Astrocyte (in vitro differentiated cells and primary cell): ENCODE data around the gene TAF11. TPM values are rescaled to one million over a fixed set of nuclear protein-coding genes. Genes with fewer than 3 reads are reported as not detected.

Source experiments
- DNase-seq: peaks from one replicate; pipeline ENCODE4 v3.0.0-alpha.2; 2010; ENCODE audit warnings: low read depth
- FAIRE-seq: peaks from 2 replicates; lab custom pipeline; 2011; peaks lifted over from hg19 to GRCh38; lab: Jason Lieb, UNC
- H2AFZ ChIP-seq: 2 replicates; pipeline ENCODE4 v1.6.0; 2012; ENCODE audit warnings: low read depth, low read length, inconsistent platforms
- H3K27ac ChIP-seq: 2 replicates; pipeline ENCODE4 v1.5.1; 2011; ENCODE audit warnings: low read depth, low read length, inconsistent platforms
- H3K27me3 ChIP-seq: 2 replicates; pipeline ENCODE4 v1.6.0; 2011; ENCODE audit warnings: low read length, inconsistent platforms; ENCODE audit not compliant: insufficient read depth
- H3K36me3 ChIP-seq: 2 replicates; pipeline ENCODE4 v1.5.1; 2011; ENCODE audit warnings: low read length, inconsistent platforms; ENCODE audit not compliant: insufficient read depth
- H3K4me1 ChIP-seq: 2 replicates; pipeline ENCODE4 v1.5.1; 2011; ENCODE audit warnings: low read length, inconsistent platforms; ENCODE audit not compliant: insufficient read depth
- H3K4me2 ChIP-seq: 2 replicates; pipeline ENCODE4 v1.6.0; 2012; ENCODE audit warnings: low read length, inconsistent platforms
- H3K4me3 ChIP-seq: 2 replicates; pipeline ENCODE4 v1.5.1; 2011; ENCODE audit warnings: low read depth, mild to moderate bottlenecking, low read length, inconsistent platforms; ENCODE audit not compliant: insufficient read depth
- H3K79me2 ChIP-seq: 2 replicates; pipeline ENCODE4 v1.6.0; 2012; ENCODE audit warnings: mild to moderate bottlenecking, low read length, inconsistent platforms; ENCODE audit not compliant: insufficient read depth
- H3K9ac ChIP-seq: 2 replicates; pipeline ENCODE4 v1.6.0; 2012; ENCODE audit warnings: mild to moderate bottlenecking, low read length, inconsistent platforms
- H3K9me3 ChIP-seq: 2 replicates; pipeline ENCODE4 v1.5.1; 2012; ENCODE audit warnings: low read depth, mild to moderate bottlenecking, low read length, inconsistent platforms; ENCODE audit not compliant: insufficient read depth
- H4K20me1 ChIP-seq: 2 replicates; pipeline ENCODE4 v1.6.0; 2012; ENCODE audit warnings: low read length, inconsistent platforms; ENCODE audit not compliant: insufficient read depth
- H3K27ac Mint-ChIP-seq: one replicate; pipeline ENCODE4 v1.8.0; 2021; ENCODE audit warnings: mild to moderate bottlenecking, mixed read lengths; ENCODE audit not compliant: unreplicated experiment
- H3K27me3 Mint-ChIP-seq: one replicate; pipeline ENCODE4 v1.8.0; 2021; ENCODE audit warnings: low read depth, mixed read lengths; ENCODE audit not compliant: unreplicated experiment
- H3K36me3 Mint-ChIP-seq: one replicate; pipeline ENCODE4 v1.8.0; 2021; ENCODE audit warnings: low read depth, mixed read lengths; ENCODE audit not compliant: unreplicated experiment
- H3K4me1 Mint-ChIP-seq: one replicate; pipeline ENCODE4 v1.8.0; 2021; ENCODE audit warnings: low read depth, mixed read lengths; ENCODE audit not compliant: unreplicated experiment
- H3K4me3 Mint-ChIP-seq: one replicate; pipeline ENCODE4 v1.8.0; 2021; ENCODE audit warnings: mild to moderate bottlenecking, moderate library complexity, mixed read lengths; ENCODE audit not compliant: unreplicated experiment
- H3K9me3 Mint-ChIP-seq: one replicate; pipeline ENCODE4 v1.8.0; 2021; ENCODE audit warnings: mild to moderate bottlenecking, mixed read lengths; ENCODE audit not compliant: unreplicated experiment
- EZH2 ChIP-seq: IDR thresholded peaks from 2 replicates; pipeline ENCODE4 v1.6.1; 2012; ENCODE audit warnings: mild to moderate bottlenecking, low read length, inconsistent platforms; ENCODE audit not compliant: insufficient read depth
- total RNA-seq: library from RNA; stranded (reverse); gene quantifications from 2 replicates; pipeline ENCODE4 v1.2.1, GENCODE V29; 2021
- TF ChIP-seq, protein P1 (sequence below): IDR thresholded peaks from 2 replicates; pipeline ENCODE4 v1.5.1; 2011; ENCODE audit warnings: low read depth, mild to moderate bottlenecking, inconsistent platforms, low read length, moderate library complexity; ENCODE audit not compliant: insufficient read depth

Gene TAF11
- total RNA-seq, 1 donor from 2014 or later: 32.6 TPM

GRCh38 chr6:34834789-34835518 lies 52.9 kb downstream of the TAF11 start:
- TF ChIP-seq, protein P1, sequence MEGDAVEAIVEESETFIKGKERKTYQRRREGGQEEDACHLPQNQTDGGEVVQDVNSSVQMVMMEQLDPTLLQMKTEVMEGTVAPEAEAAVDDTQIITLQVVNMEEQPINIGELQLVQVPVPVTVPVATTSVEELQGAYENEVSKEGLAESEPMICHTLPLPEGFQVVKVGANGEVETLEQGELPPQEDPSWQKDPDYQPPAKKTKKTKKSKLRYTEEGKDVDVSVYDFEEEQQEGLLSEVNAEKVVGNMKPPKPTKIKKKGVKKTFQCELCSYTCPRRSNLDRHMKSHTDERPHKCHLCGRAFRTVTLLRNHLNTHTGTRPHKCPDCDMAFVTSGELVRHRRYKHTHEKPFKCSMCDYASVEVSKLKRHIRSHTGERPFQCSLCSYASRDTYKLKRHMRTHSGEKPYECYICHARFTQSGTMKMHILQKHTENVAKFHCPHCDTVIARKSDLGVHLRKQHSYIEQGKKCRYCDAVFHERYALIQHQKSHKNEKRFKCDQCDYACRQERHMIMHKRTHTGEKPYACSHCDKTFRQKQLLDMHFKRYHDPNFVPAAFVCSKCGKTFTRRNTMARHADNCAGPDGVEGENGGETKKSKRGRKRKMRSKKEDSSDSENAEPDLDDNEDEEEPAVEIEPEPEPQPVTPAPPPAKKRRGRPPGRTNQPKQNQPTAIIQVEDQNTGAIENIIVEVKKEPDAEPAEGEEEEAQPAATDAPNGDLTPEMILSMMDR: no peak
- no peak for TF ChIP-seq EZH2
- Histone ChIP-seq H3K27ac (no peak overlapping the region), H3K9me3 (no peaks in the 10 kb centered on the region), H3K27me3 (no peaks in the 10 kb centered on the region), H4K20me1 (no peaks in the 10 kb centered on the region), H3K4me3 (no peak overlapping the region), H3K4me2 (no peak overlapping the region), H2AFZ (no peak overlapping the region), H3K9ac (no peak overlapping the region), H3K36me3 (no peaks in the 10 kb centered on the region), H3K79me2 (no peaks in the 10 kb centered on the region), H3K4me1 (no peaks in the 10 kb centered on the region)
- H3K4me3 Mint-ChIP-seq: no peak overlapping the region
- DNase-seq: peak; percentile 11
- peaks cover 8% of the 10 kb centered on the region for H3K4me1 Mint-ChIP-seq
- peaks cover 27% of the 10 kb centered on the region for H3K36me3 Mint-ChIP-seq
- H3K9me3 Mint-ChIP-seq: no peaks in the 10 kb centered on the region
- FAIRE-seq: no peak
- peak overlapping the region; percentile 29 for H3K27ac Mint-ChIP-seq
- H3K27me3 Mint-ChIP-seq: no peaks in the 10 kb centered on the region

GRCh38 chr6:34832942-34833341 lies 54.9 kb downstream of the TAF11 start:
- peaks cover 8% of the 10 kb centered on the region for H3K4me1 Mint-ChIP-seq
- no peak for FAIRE-seq
- H3K27ac Mint-ChIP-seq: no peak overlapping the region
- H3K4me3 Mint-ChIP-seq: no peak overlapping the region
- Histone ChIP-seq H2AFZ (no peak overlapping the region), H3K4me3 (no peak overlapping the region), H3K4me1 (no peaks in the 10 kb centered on the region), H3K79me2 (no peaks in the 10 kb centered on the region), H3K4me2 (no peak overlapping the region), H3K9me3 (no peaks in the 10 kb centered on the region), H3K27ac (no peak overlapping the region), H4K20me1 (no peaks in the 10 kb centered on the region), H3K27me3 (no peaks in the 10 kb centered on the region), H3K9ac (no peak overlapping the region), H3K36me3 (no peaks in the 10 kb centered on the region)
- DNase-seq: no peak
- no peak for TF ChIP-seq EZH2
- TF ChIP-seq, protein P1: no peak
- H3K9me3 Mint-ChIP-seq: no peaks in the 10 kb centered on the region
- H3K36me3 Mint-ChIP-seq: peaks cover 19% of the 10 kb centered on the region
- H3K27me3 Mint-ChIP-seq: no peaks in the 10 kb centered on the region

DNA sequence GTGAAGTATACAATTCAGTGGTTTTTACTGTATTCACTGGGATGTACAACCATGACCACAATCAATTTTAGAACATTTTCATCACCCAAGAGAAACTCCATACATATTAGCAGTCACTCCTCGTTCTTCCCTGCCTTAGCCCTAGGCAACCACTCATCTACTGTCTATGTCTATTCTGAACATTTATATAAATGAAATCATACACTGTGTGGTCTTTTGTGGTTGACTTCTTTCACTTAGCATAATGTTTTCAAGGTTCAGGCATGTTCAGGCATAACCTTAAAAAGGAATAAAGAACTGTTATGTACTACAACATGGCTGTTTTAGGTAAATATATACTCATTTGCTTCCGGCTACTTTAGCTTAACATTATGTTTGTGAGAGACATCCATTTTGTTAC lies 58.7 kb downstream of the TAF11 start:
- no peak overlapping the region for H3K4me3 Mint-ChIP-seq
- no peaks in the 10 kb centered on the region for H3K27me3 Mint-ChIP-seq
- Histone ChIP-seq H3K79me2 (no peaks in the 10 kb centered on the region), H3K36me3 (no peaks in the 10 kb centered on the region), H4K20me1 (no peaks in the 10 kb centered on the region), H3K4me2 (no peak overlapping the region), H3K4me3 (no peak overlapping the region), H3K27me3 (no peaks in the 10 kb centered on the region), H3K9me3 (no peaks in the 10 kb centered on the region), H3K9ac (no peak overlapping the region), H3K4me1 (no peaks in the 10 kb centered on the region), H3K27ac (no peak overlapping the region), H2AFZ (no peak overlapping the region)
- H3K27ac Mint-ChIP-seq: no peak overlapping the region
- H3K4me1 Mint-ChIP-seq: no peaks in the 10 kb centered on the region
- no peak for DNase-seq
- no peak for TF ChIP-seq EZH2
- TF ChIP-seq, protein P1: no peak
- peaks cover 8% of the 10 kb centered on the region for H3K36me3 Mint-ChIP-seq
- no peak for FAIRE-seq
- H3K9me3 Mint-ChIP-seq: no peaks in the 10 kb centered on the region
